Duodenal mucosa (tissue), 2 donors: ENCODE measurements around the gene PLEKHG1.

Experiments used
- H3K27ac ChIP-seq: one replicate; pipeline ENCODE4 v1.7.0; 2013; ENCODE audit warnings: low read depth, low read length
- H3K27me3 ChIP-seq, 2 donors: one replicate each; pipeline ENCODE4 v1.7.0; 2013; ENCODE audit warnings: low read length in 2 of 2, control low read depth in 1 of 2; ENCODE audit not compliant: insufficient read depth in 2 of 2, control insufficient read depth in 1 of 2
- H3K36me3 ChIP-seq, 2 donors: one replicate each; pipeline ENCODE4 v1.7.0; 2013; ENCODE audit warnings: low read length in 2 of 2, control low read depth in 1 of 2; ENCODE audit not compliant: insufficient read depth in 2 of 2, control insufficient read depth in 1 of 2
- H3K4me1 ChIP-seq, 2 donors: one replicate each; pipeline ENCODE4 v1.7.0; 2013; ENCODE audit warnings: low read length in 2 of 2, control low read depth in 1 of 2; ENCODE audit not compliant: insufficient read depth in 2 of 2, control insufficient read depth in 1 of 2
- H3K4me3 ChIP-seq, 2 donors: one replicate each; pipeline ENCODE4 v1.7.0; 2013; ENCODE audit warnings: low read length in 2 of 2, low read depth in 1 of 2
- H3K9ac ChIP-seq, 2 donors: one replicate each; pipeline ENCODE4 v1.7.0; 2013; ENCODE audit warnings: low read length in 2 of 2, low read depth in 1 of 2
- H3K9me3 ChIP-seq, 2 donors: one replicate each; pipeline ENCODE4 v1.7.0; 2013; ENCODE audit warnings: low read length in 2 of 2, control low read depth in 1 of 2; ENCODE audit not compliant: control insufficient read depth in 1 of 2

The PLEKHG1 gene

DNA sequence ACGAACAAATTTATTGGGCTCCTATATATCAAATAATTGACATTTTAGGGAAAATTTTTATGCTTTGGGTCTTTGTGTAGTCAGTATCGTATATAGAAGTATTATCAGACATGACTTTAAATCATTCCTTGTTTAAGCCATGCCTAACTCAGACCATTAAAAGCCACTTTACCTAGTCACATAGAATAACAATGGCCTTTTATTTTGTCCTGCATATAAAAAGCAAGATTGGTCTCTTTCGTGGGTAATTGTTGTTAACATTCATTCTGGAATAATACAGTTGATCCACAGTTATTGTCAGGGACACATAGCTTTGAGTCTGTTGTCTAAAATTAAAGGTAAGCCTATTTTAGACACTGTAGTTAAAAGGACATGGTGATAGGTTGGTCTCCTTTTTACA lies 47.4 kb downstream of the PLEKHG1 start:
- H3K27ac ChIP-seq = no peak overlapping the region

More for the DNA sequence above, 47.4 kb downstream of the PLEKHG1 start:
- no peaks in the 10 kb centered on the region for H3K27me3 ChIP-seq
- no peak overlapping the region for H3K9ac ChIP-seq
- peaks cover 0 to 11% of the 10 kb centered on the region in 2 donors for H3K4me1 ChIP-seq
- no peaks in the 10 kb centered on the region for H3K36me3 ChIP-seq
- H3K9me3 ChIP-seq = no peaks in the 10 kb centered on the region
- no peak overlapping the region for H3K4me3 ChIP-seq
